GM19438 (cell line): ENCODE results near the gene FGF22.

ENCODE experiments used
- ATAC-seq: cut with Tn5 transposase; IDR thresholded peaks from one replicate; pipeline ENCODE4 v1.9.1; 2021; ENCODE audit warnings: low read depth; ENCODE audit not compliant: unreplicated experiment

The FGF22 gene

DNA sequence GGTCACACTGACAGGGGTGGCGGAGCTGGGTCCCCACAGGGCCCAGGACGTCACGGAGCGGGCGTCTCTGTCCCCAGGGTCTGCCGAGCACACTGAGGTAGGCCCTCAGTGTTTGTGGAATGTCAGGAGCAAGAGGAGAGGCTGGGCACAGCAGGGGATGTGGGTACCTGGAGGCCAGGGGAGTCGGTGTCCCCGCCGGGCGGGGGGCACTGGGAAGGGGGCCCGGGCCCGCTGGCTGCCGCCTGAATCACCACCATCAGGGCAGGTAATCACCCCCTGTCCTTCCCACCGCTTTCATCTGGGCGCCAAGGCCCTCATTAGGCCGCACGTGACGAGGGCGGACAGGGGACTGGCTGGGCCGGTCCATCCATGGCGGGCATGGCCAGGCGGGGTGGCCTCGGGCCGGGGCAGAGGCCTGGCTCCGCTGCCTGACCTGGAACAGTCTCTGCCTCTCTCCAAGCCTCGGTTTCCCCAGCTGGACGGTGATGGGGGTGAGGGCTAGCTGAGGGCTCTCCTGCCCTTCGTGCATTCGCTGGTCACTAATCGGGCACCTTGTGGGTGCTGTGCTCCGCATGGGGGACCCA is 1.0 kb downstream of the FGF22 start:
- no peak for ATAC-seq

- ATAC-seq, result no peak
These were observed 2.0 kb downstream of the FGF22 start for GRCh38 chr19:641702-642101.

- ATAC-seq, result no peak
These were observed 3.4 kb downstream of the FGF22 start for GRCh38 chr19:642767-643727.

- ATAC-seq, result no peak
These were observed 4.1 kb downstream of the FGF22 start for GRCh38 chr19:643736-644135.

- ATAC-seq, result no peak
These were observed 4.7 kb downstream of the FGF22 start for GRCh38 chr19:644363-644762.

GRCh38 chr19:644789-645188 is 5.1 kb downstream of the FGF22 start:
- no peak for ATAC-seq

DNA sequence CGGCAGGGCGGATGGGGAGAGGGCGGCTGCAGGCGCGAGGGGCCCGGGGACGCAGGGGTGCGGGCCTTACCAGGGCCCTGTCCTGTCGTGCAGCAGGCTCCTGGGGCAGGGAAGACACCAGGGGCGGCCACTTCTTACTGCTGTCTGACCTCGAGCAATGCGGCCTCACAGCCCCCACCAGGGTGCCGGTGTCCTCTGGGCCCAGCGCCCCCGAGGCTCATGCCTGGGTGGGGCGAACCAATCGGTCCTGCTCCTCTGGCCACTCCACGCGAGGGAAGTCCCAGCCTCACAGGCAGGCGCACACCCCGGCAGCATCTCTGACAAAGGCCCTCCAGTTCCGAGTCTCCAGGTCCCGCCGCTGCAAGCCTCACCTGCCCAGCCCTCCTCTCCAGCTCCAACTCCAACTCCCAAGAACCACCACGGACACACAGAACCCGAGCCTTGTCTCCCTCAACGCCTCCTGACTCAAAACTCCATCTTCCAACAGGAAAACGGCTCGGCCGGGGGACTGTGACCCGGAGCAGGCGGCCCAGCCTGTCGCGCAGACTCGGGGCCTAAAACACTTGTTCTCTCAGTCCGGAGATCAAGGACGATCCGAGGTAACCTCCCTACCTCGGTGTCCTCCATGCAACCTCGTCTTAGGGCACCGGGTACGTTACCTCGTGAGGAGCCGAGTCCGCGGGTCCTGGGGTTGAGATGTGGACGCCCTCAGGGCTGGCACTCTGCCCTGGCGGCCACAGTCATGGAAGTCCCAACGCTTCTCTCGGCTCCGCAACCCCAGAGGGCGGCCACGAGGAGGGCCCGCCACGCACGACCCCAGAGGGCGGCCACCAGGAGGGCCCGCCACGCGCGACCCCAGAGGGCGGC is 6.5 kb downstream of the FGF22 start:
- ATAC-seq, result no peak

GRCh38 chr19:646779-647565 is 7.3 kb downstream of the FGF22 start:
- ATAC-seq, result no peak

- ATAC-seq, result no peak
These were observed 8.0 kb downstream of the FGF22 start for GRCh38 chr19:647566-648284.

DNA sequence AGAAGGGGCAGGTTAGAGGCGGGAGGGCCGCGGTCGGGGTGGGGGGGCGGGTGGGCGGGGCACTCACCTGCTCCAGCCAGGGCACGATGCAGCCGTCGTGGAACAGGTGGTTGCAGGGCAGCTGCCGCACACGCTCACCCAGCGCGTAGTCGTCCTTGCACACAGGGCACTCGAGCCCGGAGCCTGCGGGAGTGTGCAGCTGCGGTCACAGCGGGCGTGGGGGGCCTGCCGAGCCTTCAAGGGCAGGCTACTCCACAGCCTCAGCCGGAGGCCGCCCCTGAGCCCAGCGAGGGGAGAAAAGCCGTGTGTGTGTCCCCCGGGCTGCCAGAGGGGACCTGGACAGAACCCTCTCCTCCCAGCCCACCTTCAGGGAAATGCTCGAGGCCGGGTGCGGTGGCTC is 8.6 kb downstream of the FGF22 start:
- ATAC-seq, result no peak

GRCh38 chr19:648904-649801 is 9.5 kb downstream of the FGF22 start:
- no peak for ATAC-seq

DNA sequence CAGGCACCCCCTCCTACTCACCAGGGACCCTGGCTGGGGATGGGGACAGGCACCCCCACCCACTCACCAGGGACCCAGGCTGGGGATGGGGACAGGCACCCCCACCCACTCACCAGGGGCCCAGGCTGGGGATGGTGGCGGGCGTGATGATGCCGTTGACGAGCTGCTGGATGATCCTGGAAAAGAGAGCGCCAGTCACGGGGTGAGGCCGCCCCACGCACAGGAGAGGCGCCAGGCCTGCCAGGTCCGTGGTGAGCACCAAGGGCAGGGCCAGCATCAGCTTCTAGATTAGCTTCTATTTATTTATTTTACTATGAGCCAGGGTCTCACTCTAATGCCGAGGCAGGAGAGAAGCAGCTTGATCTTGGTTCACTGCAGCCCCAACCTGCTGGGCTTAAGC is 10.4 kb downstream of the FGF22 start:
- no peak for ATAC-seq

DNA sequence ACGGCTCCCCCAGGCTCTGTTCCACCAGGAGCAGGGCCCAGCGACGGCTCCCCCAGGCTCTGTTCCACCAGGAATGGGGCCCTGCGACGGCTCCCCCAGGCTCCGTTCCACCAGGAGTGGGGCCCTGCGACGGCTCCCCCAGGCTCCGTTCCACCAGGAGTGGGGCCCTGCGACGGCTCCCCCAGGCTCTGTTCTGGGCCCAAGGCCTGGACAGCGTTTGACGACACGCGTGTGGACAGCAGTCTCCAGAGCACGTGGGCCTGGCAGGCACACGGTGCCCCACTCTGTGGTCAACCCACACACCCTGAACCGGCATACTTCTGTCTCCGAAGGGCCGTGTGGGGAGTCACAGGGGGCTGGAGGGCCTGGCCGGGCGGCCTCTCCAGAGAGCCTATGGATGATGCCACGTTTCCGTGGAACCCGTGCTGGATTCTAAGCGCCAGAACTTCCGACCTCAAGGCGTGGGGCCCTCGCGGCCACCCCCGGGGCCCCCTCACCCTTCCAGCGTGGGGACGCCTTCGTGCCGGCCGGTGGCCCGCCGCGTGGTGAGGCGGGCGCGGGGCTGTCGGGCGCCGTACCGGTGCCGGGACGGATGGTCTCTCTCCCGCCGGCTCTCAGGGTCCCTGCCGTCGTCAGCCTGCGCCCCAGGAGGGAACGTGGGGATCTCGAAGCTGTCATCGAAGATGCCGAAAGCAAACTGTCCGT is 11.6 kb downstream of the FGF22 start:
- no peak for ATAC-seq

DNA sequence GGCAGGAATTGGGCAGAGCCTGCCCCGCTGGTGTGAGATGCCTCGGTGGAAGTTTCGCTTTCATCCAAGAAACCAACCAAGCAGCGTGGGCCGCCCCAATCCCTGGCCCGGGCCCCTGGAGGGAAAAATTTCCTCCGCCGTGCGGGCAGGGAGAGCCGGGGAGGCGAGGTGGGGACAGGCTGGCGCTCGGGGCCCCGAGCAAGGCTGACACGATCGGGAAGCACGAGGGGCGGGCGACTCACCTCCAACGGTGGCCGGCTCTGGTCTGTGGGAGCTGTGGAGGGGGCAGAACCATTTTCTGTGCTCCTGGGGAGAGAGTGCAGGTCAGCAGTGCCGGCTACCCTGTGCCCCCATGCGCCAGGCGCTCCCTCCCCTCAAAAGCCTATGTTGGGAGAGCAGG is 12.3 kb downstream of the FGF22 start:
- ATAC-seq, result no peak

DNA sequence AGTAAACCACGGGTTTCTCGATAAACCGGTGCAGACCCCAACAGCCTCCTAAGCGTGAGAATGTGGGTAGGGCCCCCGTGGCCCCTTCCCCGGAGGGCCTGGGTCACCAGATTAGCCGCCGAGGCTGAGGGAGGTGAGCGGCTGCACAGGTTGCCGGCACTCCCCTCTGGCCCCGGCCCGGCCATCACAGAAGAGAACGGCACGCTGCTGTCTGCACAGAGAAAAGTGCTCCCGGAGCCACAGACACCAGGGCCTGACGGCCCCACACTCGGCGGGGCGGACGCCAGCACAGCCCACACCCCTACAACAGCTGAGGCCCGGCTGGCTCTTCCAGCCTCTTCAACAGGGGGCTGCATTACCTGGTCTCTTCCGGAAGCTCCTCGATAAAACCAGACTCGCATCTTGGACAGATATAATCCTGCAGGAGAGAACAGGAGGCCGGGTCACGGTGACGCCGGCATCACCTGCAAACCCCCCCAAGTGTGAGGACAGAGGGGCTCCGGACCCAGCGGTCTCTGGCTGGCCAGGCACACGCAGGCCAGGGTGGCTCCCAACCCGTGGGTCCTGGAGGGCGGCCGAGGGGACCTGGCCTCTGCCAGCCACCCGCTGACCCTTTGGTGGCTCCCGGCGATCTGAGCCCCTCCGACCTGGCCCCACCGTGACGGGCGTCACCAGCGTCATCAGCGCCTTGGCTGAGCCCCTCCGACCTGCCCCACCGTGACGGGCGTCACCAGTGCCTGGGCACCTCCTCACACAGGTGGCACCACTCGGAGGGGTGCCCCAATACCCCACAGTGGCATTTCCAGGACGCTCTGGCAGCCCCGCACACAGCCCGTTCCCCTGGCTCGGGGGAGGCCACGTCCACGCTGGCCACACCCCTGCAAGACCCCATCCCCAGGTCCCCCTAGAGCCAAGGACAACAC is 13.0 kb downstream of the FGF22 start:
- ATAC-seq, result no peak

DNA sequence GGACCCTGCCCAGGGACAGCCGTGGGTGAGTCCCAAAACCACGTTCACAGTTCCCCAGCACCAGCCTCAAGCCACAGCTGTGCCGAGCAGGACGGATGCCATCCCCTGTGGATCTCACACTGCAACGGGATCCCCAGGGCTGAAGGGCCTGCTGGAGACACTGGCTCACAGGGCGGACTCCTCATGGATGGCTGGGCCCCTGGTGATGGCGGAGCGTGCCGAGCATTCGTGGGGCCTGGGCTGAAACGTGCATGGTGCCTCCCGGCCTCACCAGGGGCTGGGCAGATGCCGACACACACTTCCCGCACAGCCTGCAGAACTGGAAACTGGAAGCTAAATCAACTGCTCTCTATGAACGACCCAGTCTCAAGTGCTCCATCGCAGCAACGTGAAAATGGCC is 13.7 kb downstream of the FGF22 start:
- no peak for ATAC-seq

GRCh38 chr19:655691-656090 is 16.0 kb downstream of the FGF22 start:
- ATAC-seq, result no peak
